Measurements from ENCODE around the gene SCGB1C1.
"Not testable (repeated sequence)": the region's sequence is repeated elsewhere in the genome, so short reads cannot be mapped to it uniquely, and the experiment has no call there.

SCGB1C1 gene

DNA sequence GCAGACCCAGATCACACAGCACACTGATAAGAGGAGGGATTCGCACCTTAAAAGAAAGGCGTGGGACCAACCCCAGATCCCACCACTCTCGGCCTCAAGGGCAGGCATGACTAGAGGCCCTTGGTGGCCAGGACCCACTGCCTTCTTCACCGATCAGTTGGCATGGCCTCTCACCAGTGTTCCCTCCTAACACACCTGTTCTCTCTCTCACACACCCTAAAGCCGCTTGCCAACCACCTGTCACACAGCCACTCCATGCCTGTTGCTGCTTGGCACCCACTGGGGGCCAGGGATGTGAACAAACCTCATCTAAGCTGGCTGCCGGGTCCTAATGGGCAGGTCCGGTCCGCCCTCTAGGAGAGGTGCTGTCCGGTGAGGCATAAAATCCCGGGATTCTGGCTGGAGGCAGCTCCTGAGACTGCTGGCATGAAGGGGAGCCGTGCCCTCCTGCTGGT is at the start of gene SCGB1C1:
SCGB1C1 (plus strand) TSS at position 405 of the 455 bp plus-strand sequence; CDS start at position 427, 22 bp downstream.
- ATAC-seq (ENCODE audit: low read depth); H3K27me3 Mint-ChIP-seq; H3K36me3 Mint-ChIP-seq; H3K4me1 Mint-ChIP-seq; H3K27ac Mint-ChIP-seq; DNase-seq (ENCODE audit: low spot score in 2 of 2); H3K4me3 Mint-ChIP-seq; H3K9me3 Mint-ChIP-seq: not testable (repeated sequence)

- H3K9me3 Mint-ChIP-seq; H3K36me3 Mint-ChIP-seq; H3K27me3 Mint-ChIP-seq; DNase-seq (ENCODE audit: low spot score in 2 of 2); H3K27ac Mint-ChIP-seq; ATAC-seq (ENCODE audit: low read depth); H3K4me3 Mint-ChIP-seq; H3K4me1 Mint-ChIP-seq: not testable (repeated sequence)
Measured at GRCh38 chr11:180242-180641, 12.6 kb upstream of the SCGB1C1 start.

DNA sequence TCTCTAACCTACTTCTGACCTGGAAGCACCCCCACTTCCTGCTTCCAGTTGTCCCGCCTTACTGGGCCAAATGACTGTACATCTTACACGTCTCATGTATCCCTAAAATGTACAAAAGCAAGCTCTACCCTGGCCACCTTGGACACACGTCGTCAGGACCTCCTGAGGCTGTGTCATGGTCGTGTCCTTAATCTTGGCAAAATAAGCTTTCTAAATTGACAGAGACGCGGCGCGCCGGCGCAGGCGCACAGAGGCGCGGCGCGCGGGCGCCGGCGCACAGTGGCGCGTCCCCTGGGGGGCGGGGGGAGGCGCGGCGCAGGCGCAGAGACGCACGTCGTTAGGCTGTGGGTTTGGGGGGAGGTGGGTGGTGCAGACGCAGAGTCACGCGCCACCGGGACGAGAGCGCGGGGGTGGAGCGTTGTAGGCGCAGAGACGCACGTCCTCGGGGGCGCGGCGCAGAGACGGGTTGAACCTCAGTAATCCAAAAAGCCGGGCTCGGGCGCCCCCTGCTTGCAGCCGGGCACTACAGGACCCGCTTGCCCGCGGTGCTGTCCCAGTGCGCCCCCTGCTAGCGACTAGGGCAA is 3.6 kb upstream of the SCGB1C1 start:
- ATAC-seq (ENCODE audit: low read depth) (peak; percentile 16), DNase-seq (ENCODE audit: low spot score in 2 of 2) (peak in 1 of 2 donors; percentile 24)
- not testable (repeated sequence) for H3K4me1 Mint-ChIP-seq, H3K27me3 Mint-ChIP-seq, H3K27ac Mint-ChIP-seq, H3K36me3 Mint-ChIP-seq, H3K4me3 Mint-ChIP-seq, H3K9me3 Mint-ChIP-seq

DNA sequence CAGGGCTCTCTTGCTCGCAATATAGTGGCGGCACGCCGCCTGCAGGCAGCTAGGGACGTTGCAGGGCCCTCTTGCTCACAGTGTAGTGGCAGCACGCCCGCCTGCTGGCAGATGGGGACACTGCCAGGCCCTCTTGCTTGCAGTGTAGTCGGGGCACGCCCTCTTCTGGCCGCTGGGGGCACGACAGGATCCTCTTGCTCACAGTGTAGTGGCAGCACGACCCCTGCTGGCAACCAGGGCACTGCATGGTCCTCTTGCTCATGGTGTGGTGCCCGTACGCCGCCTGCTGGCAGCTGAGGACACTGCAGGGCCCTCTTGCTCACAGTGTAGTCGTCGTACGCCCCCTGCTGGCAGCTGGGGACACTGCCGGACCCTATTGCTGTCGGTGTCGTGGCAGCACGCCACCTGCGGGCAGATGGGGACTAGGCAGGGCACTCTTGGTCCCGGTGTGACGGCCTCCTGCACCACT is 3.0 kb upstream of the SCGB1C1 start:
- H3K9me3 Mint-ChIP-seq, H3K36me3 Mint-ChIP-seq, H3K4me3 Mint-ChIP-seq, H3K4me1 Mint-ChIP-seq, H3K27ac Mint-ChIP-seq, H3K27me3 Mint-ChIP-seq: not testable (repeated sequence)
- ATAC-seq (ENCODE audit: low read depth) (peak; percentile 66), DNase-seq (ENCODE audit: low spot score in 2 of 2) (peak in 1 of 2 donors; percentile 18)

DNA sequence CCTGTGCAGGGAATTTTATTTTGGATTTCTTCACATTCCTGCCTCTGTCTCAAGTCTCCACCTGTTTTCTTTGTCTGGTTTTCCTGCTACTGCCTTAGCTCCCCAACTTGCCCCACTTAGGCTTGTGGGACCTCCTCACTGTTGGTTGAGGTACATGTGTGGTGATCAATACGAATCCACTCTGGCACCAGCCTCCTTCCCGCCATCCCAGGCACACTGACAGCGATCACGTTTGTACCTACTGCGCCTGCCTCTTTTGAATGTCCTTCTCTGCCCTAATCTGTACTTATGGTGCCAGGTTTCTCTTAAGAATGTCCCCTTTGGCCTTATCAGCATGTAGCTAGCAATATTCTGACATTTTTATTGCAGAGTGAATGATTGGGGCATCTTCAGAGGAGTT is 2.3 kb upstream of the SCGB1C1 start:
- ATAC-seq (ENCODE audit: low read depth); H3K4me3 Mint-ChIP-seq; H3K4me1 Mint-ChIP-seq; H3K27me3 Mint-ChIP-seq; H3K9me3 Mint-ChIP-seq; H3K27ac Mint-ChIP-seq; DNase-seq (ENCODE audit: low spot score in 2 of 2); H3K36me3 Mint-ChIP-seq: not testable (repeated sequence)

DNA sequence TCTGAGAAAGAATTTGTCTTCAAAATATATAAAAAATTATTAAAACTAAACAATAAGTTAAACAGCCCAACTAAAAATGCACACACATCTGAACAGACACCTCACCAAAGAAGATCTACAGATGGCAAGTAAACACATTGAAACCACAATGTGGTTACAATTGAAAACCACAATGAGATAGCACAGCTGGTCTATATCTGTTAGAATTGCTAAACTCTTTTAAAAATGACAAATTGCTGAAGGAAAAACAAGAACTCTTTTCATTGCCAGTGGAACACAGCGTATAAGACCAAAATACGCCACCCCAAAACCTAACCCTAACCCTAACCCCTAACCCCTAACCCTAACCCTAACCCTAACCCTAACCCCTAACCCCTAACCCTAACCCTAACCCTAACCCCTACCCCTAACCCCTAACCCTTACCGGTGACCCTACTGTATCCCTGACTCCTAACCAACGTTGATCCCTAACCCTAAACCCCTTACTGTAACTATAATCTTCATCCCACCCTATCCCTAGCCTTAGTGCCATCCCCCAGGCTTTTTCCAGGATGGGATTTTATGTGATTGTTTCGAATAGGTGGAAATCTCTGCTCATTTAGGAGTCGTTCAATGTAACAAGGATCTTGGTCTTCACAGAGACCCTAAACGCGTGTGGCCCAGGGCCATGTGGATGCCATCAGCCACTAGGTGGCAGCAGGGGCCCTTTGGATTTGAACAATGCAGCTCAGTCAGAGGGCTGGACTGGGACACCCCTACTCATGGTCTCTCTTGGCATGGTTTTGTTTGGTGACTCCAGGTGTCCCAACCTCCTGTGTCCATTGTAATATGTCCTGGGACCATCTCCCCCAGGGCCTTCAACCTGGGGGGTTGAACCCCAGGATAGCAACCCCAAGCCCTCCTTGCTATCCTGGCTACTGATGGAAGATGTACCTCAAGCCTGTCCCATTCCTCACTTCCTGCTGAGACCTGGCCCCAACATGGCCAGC is 1.1 kb upstream of the SCGB1C1 start:
- H3K36me3 Mint-ChIP-seq, H3K9me3 Mint-ChIP-seq, H3K4me1 Mint-ChIP-seq, H3K27ac Mint-ChIP-seq, H3K4me3 Mint-ChIP-seq, H3K27me3 Mint-ChIP-seq: not testable (repeated sequence)
- ATAC-seq (ENCODE audit: low read depth) (peak; percentile 75), DNase-seq (ENCODE audit: low spot score in 2 of 2) (peak; percentile 53 to 54)

DNA sequence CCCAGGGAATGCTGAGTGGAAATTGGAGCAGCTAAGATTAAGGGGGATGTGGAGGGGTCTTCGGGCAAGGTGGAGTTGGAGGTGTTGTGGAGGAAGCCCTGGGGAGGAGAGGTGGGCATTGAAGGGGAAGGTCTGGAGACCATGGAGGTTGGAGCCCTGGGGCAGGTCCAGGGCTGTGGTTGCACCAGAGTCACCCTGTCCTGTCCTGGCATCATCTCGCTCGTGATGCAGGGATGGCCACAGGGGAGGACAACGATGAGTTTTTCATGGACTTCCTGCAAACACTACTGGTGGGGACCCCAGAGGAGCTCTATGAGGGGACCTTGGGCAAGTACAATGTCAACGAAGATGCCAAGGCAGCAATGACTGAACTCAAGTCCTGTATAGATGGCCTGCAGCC is 603 bp downstream of the SCGB1C1 start:
- H3K27ac Mint-ChIP-seq; H3K4me3 Mint-ChIP-seq; DNase-seq (ENCODE audit: low spot score in 2 of 2); H3K9me3 Mint-ChIP-seq; H3K36me3 Mint-ChIP-seq; H3K27me3 Mint-ChIP-seq; H3K4me1 Mint-ChIP-seq; ATAC-seq (ENCODE audit: low read depth): not testable (repeated sequence)

DNA sequence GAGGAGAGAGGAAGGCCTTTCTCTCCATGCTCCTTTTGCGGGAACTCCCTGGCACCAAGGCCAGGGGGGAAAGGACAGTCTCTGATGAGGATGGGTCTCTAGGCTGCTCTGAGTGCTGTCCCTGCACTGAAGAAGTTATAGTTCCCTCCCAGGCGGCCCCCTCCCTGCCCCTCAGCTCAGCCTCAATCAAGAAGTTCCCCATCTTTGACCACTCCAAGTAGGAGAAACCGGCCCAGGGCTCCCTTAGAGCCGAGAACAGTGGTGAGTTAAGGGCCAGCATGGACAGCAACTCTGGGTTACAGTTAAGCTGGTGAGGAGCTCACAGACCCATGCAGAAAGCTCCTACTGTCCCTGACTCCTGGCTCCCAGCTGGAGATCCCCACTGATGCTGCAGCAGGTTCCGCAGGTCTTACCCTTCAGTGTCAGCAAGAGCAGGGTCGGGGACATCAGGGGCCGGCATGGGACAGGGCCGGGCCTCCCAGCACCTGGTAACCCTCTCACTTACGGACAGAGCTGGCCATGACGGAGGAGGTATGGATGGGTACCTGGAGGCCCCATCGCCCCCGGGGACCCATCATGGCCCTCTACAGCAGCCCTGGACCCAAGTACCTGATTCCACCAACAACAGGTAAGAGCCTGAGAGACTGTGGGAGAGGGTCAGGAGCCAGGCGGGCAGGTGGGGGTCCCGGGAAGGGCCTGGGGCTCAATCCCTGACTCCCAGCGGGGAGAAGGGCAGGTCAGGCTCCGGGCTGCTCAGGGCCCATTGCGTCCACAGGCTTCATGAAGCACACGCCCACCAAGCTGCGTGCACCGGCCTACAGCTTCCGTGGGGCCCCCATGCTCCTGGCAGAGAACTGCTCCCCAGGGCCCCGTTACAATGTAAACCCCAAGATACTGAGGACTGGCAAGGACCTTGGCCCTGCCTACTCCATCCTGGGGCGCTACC is 4.2 kb downstream of the SCGB1C1 start:
- Mint-ChIP-seq H3K4me1 (peaks cover 4% of the 10 kb centered on the region), H3K36me3 (peaks cover 2% of the 10 kb centered on the region), H3K4me3 (no peak overlapping the region), H3K9me3 (no peaks in the 10 kb centered on the region), H3K27me3 (no peaks in the 10 kb centered on the region), H3K27ac (no peak overlapping the region)
- no peak for DNase-seq (ENCODE audit: low spot score in 2 of 2)
- ATAC-seq (ENCODE audit: low read depth) = no peak

DNA sequence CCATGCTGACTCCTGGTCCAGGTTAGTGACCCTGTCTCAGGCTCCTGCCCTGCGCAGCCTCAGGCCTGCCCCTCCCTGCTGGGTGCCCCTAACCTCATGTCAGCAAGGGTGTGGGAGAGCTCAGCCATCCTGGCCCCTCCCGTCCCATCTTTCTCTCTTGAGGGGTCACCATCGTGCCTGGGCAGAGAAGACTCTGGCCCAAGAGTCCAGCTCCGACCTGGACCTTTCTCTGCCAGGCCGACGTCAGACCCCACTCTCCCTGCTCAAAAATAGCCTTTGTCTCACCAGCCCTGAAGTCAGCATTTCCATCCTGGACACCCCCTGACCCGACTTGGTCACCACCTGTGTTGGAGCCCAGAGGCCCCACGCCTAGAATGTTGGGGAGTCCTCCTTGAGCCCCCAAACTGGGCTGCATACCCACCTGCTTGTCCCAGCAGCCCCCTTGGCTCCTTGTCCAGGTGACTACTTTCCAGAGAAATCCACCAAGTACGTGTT is 4.9 kb downstream of the SCGB1C1 start:
- no peak for DNase-seq (ENCODE audit: low spot score in 2 of 2)

GRCh38 chr11:198236-198806 is 5.4 kb downstream of the SCGB1C1 start:
- ATAC-seq (ENCODE audit: low read depth) = no peak
- peaks cover 7% of the 10 kb centered on the region for H3K36me3 Mint-ChIP-seq
- no peak overlapping the region for H3K27ac Mint-ChIP-seq

More for the DNA sequence above, 4.9 kb downstream of the SCGB1C1 start:
- no peak for ATAC-seq (ENCODE audit: low read depth)
- Mint-ChIP-seq H3K4me3 (no peak overlapping the region), H3K27me3 (no peaks in the 10 kb centered on the region), H3K27ac (no peak overlapping the region), H3K4me1 (peaks cover 7% of the 10 kb centered on the region), H3K36me3 (peaks cover 2% of the 10 kb centered on the region), H3K9me3 (no peaks in the 10 kb centered on the region)

DNA sequence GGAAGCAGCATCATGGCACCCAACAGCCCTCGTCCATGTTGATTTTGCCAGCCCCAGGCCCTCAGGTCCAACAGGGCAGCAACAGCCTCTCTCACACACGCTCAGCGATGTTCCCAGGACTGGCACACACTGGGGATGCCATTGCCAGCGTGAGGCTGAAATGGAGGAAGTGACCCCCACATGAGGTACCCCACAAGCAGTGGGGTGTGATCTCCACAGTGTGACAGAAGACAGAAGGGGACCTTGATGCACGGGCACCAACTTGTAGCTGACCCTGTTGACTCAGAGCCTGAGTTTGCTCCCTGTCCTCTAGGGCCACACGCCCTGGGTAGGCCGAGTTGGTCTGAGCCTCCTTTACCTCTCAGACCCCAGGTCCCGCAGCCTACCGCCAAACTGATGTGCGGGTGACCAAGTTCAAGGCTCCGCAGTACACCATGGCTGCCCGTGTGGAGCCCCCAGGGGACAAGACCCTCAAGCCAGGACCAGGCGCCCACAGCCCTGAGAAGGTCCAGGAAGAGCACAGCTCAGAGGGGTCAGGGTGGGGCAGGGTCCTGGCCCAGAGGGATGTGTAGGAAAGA is 6.2 kb downstream of the SCGB1C1 start:
- no peaks in the 10 kb centered on the region for H3K27me3 Mint-ChIP-seq
- no peak overlapping the region for H3K27ac Mint-ChIP-seq
- peaks cover 16% of the 10 kb centered on the region for H3K4me1 Mint-ChIP-seq
- H3K4me3 Mint-ChIP-seq = no peak overlapping the region
- H3K36me3 Mint-ChIP-seq = peaks cover 14% of the 10 kb centered on the region
- DNase-seq (ENCODE audit: low spot score in 2 of 2) = no peak
- ATAC-seq (ENCODE audit: low read depth) = no peak
- no peaks in the 10 kb centered on the region for H3K9me3 Mint-ChIP-seq

More at GRCh38 chr11:198236-198806, 5.4 kb downstream of the SCGB1C1 start:
- H3K27me3 Mint-ChIP-seq = no peaks in the 10 kb centered on the region
- no peaks in the 10 kb centered on the region for H3K9me3 Mint-ChIP-seq
- H3K4me3 Mint-ChIP-seq = no peak overlapping the region
- H3K4me1 Mint-ChIP-seq = peaks cover 8% of the 10 kb centered on the region
- no peak for DNase-seq (ENCODE audit: low spot score in 2 of 2)

DNA sequence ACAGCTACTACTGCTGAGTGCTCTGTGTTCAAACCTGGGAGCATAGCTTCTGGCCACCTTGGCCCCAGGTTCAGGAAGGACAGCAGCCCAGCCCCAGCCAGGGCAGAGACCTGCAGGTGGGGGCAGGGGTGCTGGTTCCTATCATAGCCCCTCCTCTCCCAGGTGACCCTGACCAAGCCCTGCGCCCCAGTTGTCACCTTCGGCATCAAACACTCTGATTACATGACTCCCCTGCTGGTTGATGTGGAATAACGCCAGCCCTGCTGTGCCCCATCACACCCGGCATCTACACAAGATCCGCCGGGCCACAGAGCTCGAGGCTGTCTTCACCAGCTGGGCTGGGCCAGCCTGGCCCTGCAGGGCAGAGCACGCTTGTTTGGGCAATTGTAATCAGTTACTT is 6.9 kb downstream of the SCGB1C1 start:
- DNase-seq (ENCODE audit: low spot score in 2 of 2) (no peak), ATAC-seq (ENCODE audit: low read depth) (no peak)
- H3K36me3 Mint-ChIP-seq = peaks cover 14% of the 10 kb centered on the region
- H3K9me3 Mint-ChIP-seq = no peaks in the 10 kb centered on the region
- no peak overlapping the region for H3K4me3 Mint-ChIP-seq
- no peak overlapping the region for H3K27ac Mint-ChIP-seq
- H3K4me1 Mint-ChIP-seq = peaks cover 16% of the 10 kb centered on the region
- no peaks in the 10 kb centered on the region for H3K27me3 Mint-ChIP-seq
